Measurements from ENCODE around the gene DDX23. TPM values are rescaled to one million over a fixed set of nuclear protein-coding genes. Genes with fewer than 3 reads are reported as not detected.

DDX23 gene
- total and polyA plus RNA-seq, 2 experiments from 2014 or later = 41.7 to 74.8 TPM

DNA sequence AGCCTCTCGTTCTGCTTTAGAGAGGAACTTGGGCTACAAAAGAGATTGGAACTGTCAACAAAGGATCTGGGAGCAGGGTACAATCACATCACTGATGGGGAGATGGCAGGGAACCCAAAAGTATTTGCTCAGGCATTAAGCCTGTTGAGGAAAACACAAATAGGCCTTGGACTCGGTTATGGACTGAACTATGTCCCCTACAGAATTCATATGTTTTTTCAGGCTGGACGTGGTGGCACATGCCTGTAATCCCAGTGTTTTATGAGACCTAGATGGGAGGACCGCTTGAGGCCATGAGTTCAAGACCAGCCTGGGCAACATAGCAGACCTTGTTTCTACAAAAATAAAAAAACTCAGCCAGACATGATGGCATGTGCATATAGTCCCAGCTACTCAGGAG is 13.9 kb downstream of the DDX23 start:
- Histone ChIP-seq H3K79me2 (no peaks in the 10 kb centered on the region), H4K20me1 (ENCODE audit: insufficient read depth, poor library complexity, severe bottlenecking) (no peaks in the 10 kb centered on the region), H3K4me3 (no peak overlapping the region), H3K4me1 (ENCODE audit: insufficient read depth) (no peaks in the 10 kb centered on the region), H2AFZ (no peak overlapping the region), H3K36me3 (replicated peaks; ENCODE audit: insufficient read depth, low read depth) (no peaks in the 10 kb centered on the region), H3K9me2 (replicated peaks; ENCODE audit: insufficient read depth) (no peaks in the 10 kb centered on the region), H3K4me2 (no peak overlapping the region), H3K27ac (no peak overlapping the region), H3K27me3 (no peaks in the 10 kb centered on the region), H3K9me3 (ENCODE audit: low read depth) (no peaks in the 10 kb centered on the region)
- TF ChIP-seq, protein P1, sequence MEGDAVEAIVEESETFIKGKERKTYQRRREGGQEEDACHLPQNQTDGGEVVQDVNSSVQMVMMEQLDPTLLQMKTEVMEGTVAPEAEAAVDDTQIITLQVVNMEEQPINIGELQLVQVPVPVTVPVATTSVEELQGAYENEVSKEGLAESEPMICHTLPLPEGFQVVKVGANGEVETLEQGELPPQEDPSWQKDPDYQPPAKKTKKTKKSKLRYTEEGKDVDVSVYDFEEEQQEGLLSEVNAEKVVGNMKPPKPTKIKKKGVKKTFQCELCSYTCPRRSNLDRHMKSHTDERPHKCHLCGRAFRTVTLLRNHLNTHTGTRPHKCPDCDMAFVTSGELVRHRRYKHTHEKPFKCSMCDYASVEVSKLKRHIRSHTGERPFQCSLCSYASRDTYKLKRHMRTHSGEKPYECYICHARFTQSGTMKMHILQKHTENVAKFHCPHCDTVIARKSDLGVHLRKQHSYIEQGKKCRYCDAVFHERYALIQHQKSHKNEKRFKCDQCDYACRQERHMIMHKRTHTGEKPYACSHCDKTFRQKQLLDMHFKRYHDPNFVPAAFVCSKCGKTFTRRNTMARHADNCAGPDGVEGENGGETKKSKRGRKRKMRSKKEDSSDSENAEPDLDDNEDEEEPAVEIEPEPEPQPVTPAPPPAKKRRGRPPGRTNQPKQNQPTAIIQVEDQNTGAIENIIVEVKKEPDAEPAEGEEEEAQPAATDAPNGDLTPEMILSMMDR (IDR thresholded peaks at IDR 0.05; ENCODE audit: poor library complexity) = no peak
- TF ChIP-seq EZH2phosphoT487 (IDR thresholded peaks at IDR 0.05; ENCODE audit: low read depth, severe bottlenecking, unreplicated experiment) (no peak), EZH2 (IDR thresholded peaks at IDR 0.05; ENCODE audit: borderline replicate concordance) (no peak)
- no peak for DNase-seq (ENCODE audit: low spot score)
- WGBS (ENCODE audit: low lambda C conversion rate, missing lambda C conversion rate) = 94% methylated on average over 4 of the region's 4 CpGs

- no peak for DNase-seq (ENCODE audit: low spot score)
- no peak overlapping the region for H3K27ac ChIP-seq
- no peaks in the 10 kb centered on the region for H3K27me3 ChIP-seq
- no peaks in the 10 kb centered on the region for H3K36me3 ChIP-seq (replicated peaks; ENCODE audit: insufficient read depth, low read depth)
- H3K4me3 ChIP-seq = no peak overlapping the region
- TF ChIP-seq, protein P1 (IDR thresholded peaks at IDR 0.05; ENCODE audit: poor library complexity) = no peak
- TF ChIP-seq EZH2phosphoT487 (IDR thresholded peaks at IDR 0.05; ENCODE audit: low read depth, severe bottlenecking, unreplicated experiment) = no peak
- no peak overlapping the region for H2AFZ ChIP-seq
- no peak overlapping the region for H3K4me2 ChIP-seq
- no peaks in the 10 kb centered on the region for H3K9me2 ChIP-seq (replicated peaks; ENCODE audit: insufficient read depth)
- 93% methylated on average over 12 of the region's 12 CpGs for WGBS (ENCODE audit: low lambda C conversion rate, missing lambda C conversion rate)
- H3K79me2 ChIP-seq = no peaks in the 10 kb centered on the region
- H3K9me3 ChIP-seq (ENCODE audit: low read depth) = no peaks in the 10 kb centered on the region
- H4K20me1 ChIP-seq (ENCODE audit: insufficient read depth, poor library complexity, severe bottlenecking) = no peaks in the 10 kb centered on the region
- H3K4me1 ChIP-seq (ENCODE audit: insufficient read depth) = no peaks in the 10 kb centered on the region
These were observed 19.5 kb downstream of the DDX23 start for GRCh38 chr12:48832321-48833060.

DNA sequence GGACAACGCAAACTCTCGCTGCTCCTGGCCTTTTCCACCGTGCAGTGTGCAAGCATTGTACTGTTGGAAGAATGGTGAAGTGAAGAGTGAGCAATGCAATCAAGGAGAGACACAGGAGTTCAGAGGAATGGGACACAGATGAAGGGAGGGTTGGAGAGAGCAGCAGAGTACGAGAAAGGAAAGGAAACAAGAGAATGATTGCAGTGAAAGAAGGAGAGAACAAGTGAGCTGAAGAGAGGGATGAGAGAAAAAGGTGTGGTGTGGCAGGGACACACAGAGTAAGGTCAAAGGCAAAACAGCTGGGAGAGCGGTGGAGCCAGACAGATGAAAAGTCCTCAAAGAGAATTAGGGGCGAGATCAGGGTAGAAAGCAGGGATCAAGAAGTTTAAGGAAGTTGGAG is 20.7 kb downstream of the DDX23 start:
- no peaks in the 10 kb centered on the region for H3K36me3 ChIP-seq (replicated peaks; ENCODE audit: insufficient read depth, low read depth)
- WGBS (ENCODE audit: low lambda C conversion rate, missing lambda C conversion rate) = 94% methylated on average over 6 of the region's 6 CpGs
- H3K79me2 ChIP-seq = no peaks in the 10 kb centered on the region
- no peaks in the 10 kb centered on the region for H3K9me3 ChIP-seq (ENCODE audit: low read depth)
- no peaks in the 10 kb centered on the region for H4K20me1 ChIP-seq (ENCODE audit: insufficient read depth, poor library complexity, severe bottlenecking)
- H3K9me2 ChIP-seq (replicated peaks; ENCODE audit: insufficient read depth) = no peaks in the 10 kb centered on the region
- no peak overlapping the region for H3K4me2 ChIP-seq
- no peak overlapping the region for H3K27ac ChIP-seq
- no peaks in the 10 kb centered on the region for H3K27me3 ChIP-seq
- no peak for TF ChIP-seq EZH2phosphoT487 (IDR thresholded peaks at IDR 0.05; ENCODE audit: low read depth, severe bottlenecking, unreplicated experiment)
- no peak for TF ChIP-seq EZH2 (IDR thresholded peaks at IDR 0.05; ENCODE audit: borderline replicate concordance)
- TF ChIP-seq, protein P1 (IDR thresholded peaks at IDR 0.05; ENCODE audit: poor library complexity) = no peak
- H3K4me1 ChIP-seq (ENCODE audit: insufficient read depth) = no peaks in the 10 kb centered on the region
- H2AFZ ChIP-seq = no peak overlapping the region
- no peak for DNase-seq (ENCODE audit: low spot score)
- H3K4me3 ChIP-seq = no peak overlapping the region
